ENCODE measurements around the gene LTBP2. TPM values are rescaled to one million over a fixed set of nuclear protein-coding genes. Genes with fewer than 3 reads are reported as not detected.

LTBP2 gene
- total RNA-seq, 4 donors from 2014 or later, result 81.3 to 240 (median 189) TPM

DNA sequence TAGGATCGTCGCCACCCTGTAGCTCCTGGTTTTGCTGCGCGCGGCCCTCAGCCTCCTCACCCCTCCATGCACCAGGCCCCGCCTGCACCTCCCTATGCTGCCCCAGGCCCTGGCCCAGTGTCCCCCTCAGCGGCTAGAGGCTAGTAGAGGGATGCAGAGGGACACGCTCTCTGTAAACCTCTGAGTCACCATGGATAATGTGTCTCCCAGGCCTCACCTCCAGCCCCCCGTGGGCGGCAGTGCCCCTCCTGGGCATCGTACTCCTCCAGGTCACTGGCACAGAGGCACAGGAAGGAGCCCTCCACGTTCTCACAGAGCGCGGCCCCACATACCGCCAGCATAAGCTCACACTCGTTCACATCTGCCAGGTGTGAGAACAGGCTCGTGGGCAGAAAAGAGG lies 106.2 kb downstream of the LTBP2 start:
- DNase-seq, result no peak
- intact Hi-C loops (cut with DNase I), result no loop called here
- no peak overlapping the region for H3K27ac ChIP-seq
- H3K4me3 ChIP-seq (replicated peaks in 1 of 3), result no peak overlapping the region
- 81 to 85% methylated on average over 8 to 15 of the region's 17 CpGs for WGBS, 2 donors
- TF ChIP-seq POLR2A (IDR thresholded peaks at IDR 0.05), result no peak
- TF ChIP-seq, protein P1, sequence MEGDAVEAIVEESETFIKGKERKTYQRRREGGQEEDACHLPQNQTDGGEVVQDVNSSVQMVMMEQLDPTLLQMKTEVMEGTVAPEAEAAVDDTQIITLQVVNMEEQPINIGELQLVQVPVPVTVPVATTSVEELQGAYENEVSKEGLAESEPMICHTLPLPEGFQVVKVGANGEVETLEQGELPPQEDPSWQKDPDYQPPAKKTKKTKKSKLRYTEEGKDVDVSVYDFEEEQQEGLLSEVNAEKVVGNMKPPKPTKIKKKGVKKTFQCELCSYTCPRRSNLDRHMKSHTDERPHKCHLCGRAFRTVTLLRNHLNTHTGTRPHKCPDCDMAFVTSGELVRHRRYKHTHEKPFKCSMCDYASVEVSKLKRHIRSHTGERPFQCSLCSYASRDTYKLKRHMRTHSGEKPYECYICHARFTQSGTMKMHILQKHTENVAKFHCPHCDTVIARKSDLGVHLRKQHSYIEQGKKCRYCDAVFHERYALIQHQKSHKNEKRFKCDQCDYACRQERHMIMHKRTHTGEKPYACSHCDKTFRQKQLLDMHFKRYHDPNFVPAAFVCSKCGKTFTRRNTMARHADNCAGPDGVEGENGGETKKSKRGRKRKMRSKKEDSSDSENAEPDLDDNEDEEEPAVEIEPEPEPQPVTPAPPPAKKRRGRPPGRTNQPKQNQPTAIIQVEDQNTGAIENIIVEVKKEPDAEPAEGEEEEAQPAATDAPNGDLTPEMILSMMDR (IDR thresholded peaks at IDR 0.05), result no peak
- H3K9me3 ChIP-seq, result no peaks in the 10 kb centered on the region
- H3K4me1 ChIP-seq, result peaks cover 10 to 17% of the 10 kb centered on the region in 2 donors
- H3K27me3 ChIP-seq, result no peaks in the 10 kb centered on the region
- H3K36me3 ChIP-seq, result peaks cover 28 to 38% of the 10 kb centered on the region in 2 donors

DNA sequence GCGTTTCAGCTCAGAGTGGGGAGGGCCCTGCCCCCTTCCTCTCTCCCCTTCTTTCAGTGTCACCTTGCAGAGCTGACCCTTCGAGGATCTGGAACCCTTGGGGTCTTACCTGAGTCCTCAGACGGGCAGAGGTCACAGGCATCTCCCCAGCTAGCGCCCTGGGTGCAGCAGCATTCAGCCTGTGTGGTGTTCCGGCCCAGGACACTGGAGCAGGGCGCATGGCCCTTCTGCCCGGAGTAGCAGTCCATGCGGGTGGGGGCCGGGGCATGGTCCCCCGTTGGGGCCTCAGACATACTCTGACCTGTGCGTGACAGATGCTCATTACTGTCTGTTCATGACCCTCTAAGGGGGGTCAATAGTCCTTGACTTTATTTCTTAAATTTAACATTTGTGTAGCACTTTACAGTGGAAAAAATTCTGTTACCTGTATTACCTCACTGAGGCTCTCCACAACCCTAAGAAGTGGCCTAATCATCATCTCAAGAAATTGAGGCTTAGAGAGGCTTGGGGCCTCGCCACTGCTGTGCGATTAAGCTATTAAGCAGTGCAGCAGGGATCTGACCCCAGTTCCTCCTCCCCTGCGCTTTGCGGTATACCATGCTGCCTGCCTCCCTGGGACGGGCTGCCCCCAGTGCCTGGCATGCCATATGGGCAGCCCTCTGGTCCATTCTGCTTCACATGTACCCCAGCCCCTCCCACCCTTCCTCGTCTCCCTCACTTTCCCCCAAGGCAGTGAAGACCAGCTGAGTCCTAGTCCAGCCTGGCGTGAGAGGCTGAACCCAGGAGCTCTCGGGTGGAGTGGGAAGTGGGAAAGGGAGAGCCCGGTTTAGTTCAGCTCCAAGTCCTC lies 106.9 kb downstream of the LTBP2 start:
- Histone ChIP-seq H3K4me3 (replicated peaks in 1 of 3) (no peak overlapping the region), H3K4me1 (peaks cover 7 to 10% of the 10 kb centered on the region in 2 donors), H3K27me3 (no peaks in the 10 kb centered on the region), H3K9me3 (no peaks in the 10 kb centered on the region), H3K36me3 (peaks cover 35 to 42% of the 10 kb centered on the region in 2 donors), H3K27ac (peak overlapping the region in 1 of 3 donors; percentile 5)
- WGBS, 2 donors, result 89 to 96% methylated on average over 12 to 16 of the region's 20 CpGs
- TF ChIP-seq POLR2A (IDR thresholded peaks at IDR 0.05), result no peak
- TF ChIP-seq, protein P1 (IDR thresholded peaks at IDR 0.05), result no peak
- intact Hi-C loops (cut with DNase I), result loop anchor here (5.0 kb wide), 1 partner anchor 207 kb away; the partner anchor contains the start of genes AREL1 and FCF1
- DNase-seq, result no peak

DNA sequence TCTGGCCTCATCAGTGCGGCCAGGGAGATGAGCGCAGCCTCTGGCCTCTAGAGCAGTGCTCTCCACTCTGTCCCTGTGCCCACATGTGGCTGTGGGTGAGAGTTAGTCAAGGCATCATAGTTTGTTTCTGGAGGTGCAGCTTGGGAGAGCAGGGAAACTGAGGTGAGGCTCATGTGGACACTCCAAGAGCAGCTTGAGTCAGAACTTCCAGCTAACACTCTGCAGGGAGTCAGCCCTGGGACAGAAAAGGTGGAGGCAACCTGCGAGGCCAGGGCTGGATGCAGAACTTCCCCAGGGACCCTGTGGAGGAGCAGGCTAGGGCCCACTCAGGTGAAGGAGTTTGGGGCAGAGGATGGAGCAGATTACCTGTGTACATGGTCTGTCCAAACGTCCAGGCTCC lies 107.6 kb downstream of the LTBP2 start:
- Histone ChIP-seq H3K9me3 (no peaks in the 10 kb centered on the region), H3K4me1 (peaks cover 7 to 9% of the 10 kb centered on the region in 2 donors), H3K27ac (peak overlapping the region in 1 of 3 donors; percentile 5), H3K36me3 (peaks cover 40 to 42% of the 10 kb centered on the region in 2 donors), H3K4me3 (replicated peaks in 1 of 3) (no peak overlapping the region), H3K27me3 (no peaks in the 10 kb centered on the region)
- TF ChIP-seq, protein P1 (IDR thresholded peaks at IDR 0.05), result no peak
- TF ChIP-seq POLR2A (IDR thresholded peaks at IDR 0.05), result no peak
- 83 to 90% methylated on average over 4 of the region's 4 CpGs for WGBS, 2 donors
- no peak for DNase-seq
- intact Hi-C loops (cut with DNase I), result loop anchor here (5.0 kb wide), 1 partner anchor 208 kb away; the partner anchor contains the start of genes AREL1 and FCF1

DNA sequence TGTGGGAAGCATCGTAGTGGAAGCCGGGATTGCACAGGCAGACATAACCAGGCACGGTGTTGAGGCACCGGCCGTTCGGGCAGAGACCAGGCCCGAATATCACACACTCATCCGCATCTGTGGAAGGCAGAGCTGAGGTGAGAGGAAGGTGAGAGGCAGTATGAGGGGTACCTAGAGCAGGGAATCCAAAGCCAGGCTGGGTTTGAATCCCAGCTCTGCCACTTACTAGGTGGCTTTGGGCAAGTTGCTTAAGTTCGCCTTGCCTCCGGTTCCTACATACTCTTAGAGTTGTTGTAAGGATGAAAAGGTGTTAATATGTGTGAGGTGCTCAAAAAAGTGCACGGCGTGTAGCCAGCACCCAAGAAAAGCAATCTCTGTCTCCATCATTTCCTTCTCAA lies 108.1 kb downstream of the LTBP2 start:
- intact Hi-C loops (cut with DNase I), result loop anchor here (5.0 kb wide), 1 partner anchor 208 kb away; the partner anchor contains the start of genes AREL1 and FCF1
- Histone ChIP-seq H3K4me1 (peaks cover 7 to 9% of the 10 kb centered on the region in 2 donors), H3K36me3 (peaks cover 35 to 42% of the 10 kb centered on the region in 2 donors), H3K9me3 (no peaks in the 10 kb centered on the region), H3K27me3 (no peaks in the 10 kb centered on the region), H3K4me3 (replicated peaks in 1 of 3) (no peak overlapping the region), H3K27ac (no peak overlapping the region)
- DNase-seq, result no peak
- TF ChIP-seq, protein P1 (IDR thresholded peaks at IDR 0.05), result no peak
- no peak for TF ChIP-seq POLR2A (IDR thresholded peaks at IDR 0.05)
- WGBS, 2 donors, result 93 to 97% methylated on average over 4 to 11 of the region's 12 CpGs

Measured in thyroid gland (tissue), 4 donors.